GM21515 (cell line): ENCODE measurements around the gene CXCL10.
"Not testable (repeated sequence)": the region's sequence is repeated elsewhere in the genome, so short reads cannot be mapped to it uniquely, and the experiment has no call there.

Source experiments
- ATAC-seq: cut with Tn5 transposase; IDR thresholded peaks from one replicate; pipeline ENCODE4 v1.9.1; 2021; ENCODE audit not compliant: unreplicated experiment

CXCL10 gene

DNA sequence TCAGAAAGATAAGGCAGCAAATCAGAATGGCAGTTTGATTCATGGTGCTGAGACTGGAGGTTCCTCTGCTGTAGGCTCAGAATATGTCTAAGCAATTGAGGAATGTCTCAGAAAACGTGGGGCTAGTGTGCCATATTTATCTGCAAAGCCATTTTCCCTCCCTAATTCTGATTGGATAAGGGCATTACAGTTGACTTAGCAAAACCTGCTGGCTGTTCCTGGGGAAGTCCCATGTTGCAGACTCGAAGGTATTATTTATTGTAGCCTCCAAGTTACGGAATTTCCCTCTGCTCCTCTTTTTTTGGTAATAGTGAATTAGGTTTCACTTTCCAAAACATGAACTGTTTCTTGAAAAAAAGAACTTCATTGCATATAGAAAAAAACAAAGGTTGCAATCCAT, at the start of gene CXCL10:
Gene CXCL10, minus strand, starts transcription at position 109 of the 400 bp plus-strand sequence. Its CDS starts 66 bp downstream, at position 43.
- no peak for ATAC-seq

DNA sequence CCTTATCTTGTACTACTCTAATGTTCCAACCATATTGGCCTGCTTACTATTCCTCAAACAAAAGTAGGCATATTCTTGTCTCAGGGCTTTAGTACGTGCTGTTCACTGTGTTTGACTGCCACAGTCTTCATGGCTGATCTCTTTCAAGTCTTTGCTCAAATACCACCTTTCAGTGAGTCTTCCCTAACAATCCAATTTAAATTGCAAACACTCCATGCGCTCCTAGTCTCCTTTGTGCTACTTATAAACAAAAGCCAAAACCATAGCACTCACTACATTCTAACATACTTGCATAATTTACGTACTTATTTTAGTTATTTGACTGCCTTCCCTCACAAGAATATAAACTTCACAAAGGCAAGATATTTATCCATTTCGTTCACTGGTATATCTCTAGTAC, 49.5 kb upstream of the CXCL10 start:
- no peak for ATAC-seq

DNA sequence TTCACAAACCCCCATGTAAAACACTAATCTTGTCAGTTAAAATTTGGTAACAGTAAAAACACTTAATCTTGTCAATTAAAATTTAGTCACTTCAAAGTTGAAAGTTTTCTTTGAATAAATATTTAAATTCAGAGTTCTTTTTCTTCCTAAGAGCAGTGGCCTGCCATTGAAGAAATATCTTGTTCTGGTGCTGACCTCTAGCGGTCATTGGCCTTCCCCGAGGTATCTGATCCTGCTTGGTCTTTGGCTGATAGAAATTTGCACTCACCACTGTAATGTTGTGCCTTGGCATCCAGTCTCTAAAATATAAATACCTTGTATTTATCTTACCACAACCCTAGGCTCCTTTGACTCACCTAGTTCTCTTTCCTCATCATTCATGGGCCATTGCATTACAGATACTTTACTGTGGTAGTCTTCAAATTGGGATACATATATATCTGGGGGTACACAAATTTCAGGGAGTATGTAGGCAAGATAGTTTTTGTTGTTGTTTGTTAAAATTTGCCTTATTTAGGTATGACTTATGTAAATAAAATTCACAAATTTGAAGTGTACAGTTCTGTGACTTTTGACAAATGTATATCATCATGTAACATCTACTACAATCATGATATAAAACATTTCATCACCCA, 44.5 kb upstream of the CXCL10 start:
- peak; percentile 83 for ATAC-seq

DNA sequence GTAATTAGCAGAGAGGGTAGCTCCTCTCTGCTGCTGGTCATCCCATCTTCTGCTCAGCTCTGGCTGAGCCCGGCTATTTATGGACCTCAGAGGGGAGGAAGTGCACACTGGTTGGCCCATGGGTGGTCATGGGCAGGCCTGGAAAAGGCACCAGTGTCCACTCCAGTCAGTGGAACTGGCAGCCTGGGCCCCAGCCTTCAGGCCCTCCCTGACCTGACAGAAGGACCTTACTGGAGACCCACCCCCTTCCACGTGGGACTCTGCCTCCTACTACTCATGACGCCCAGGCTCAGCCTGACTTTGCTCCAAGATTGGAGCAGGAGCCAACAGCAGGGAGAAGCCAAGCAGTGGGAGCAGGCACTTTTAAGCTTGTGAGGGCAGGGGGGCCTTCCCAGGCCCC, 43.2 kb upstream of the CXCL10 start:
- ATAC-seq = no peak

DNA sequence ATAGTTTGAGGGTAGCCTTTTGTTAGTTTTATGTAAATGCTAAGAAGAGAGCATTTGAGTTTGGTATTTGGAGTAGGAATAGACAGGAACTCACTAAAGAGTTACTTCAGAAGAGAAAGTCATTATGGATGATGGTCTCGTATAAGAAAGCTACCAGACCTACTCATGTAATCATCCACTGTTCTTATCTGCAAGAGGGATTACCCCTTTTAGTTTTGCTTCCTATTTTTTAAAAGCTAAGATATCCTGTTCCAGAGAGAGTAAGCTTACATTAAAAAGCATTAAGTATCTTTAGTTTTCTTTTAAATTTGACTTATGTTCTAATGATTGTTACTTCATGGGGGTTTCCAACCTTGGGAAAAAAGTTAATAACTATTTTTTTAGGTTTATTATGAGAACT, 38.7 kb upstream of the CXCL10 start:
- ATAC-seq = peak; percentile 45

DNA sequence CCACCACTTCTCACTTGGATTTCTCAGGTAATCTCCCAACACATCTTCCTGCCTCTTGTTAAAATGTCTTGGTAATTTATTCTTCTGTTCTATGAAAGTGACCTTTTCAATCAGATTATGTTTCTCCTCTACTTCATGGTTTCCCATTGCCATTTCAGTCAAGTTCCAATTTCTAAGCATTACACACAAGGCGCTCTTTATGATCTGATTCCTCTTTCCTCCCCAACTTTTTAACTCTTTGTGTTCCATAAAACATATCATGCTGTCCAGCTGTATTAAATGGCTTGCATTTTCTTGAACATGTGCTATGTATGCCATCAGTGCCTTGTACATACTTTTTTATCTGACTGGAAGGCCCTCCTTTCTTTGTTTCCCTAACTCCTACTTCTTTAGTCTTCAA, 38.1 kb upstream of the CXCL10 start:
- no peak for ATAC-seq

DNA sequence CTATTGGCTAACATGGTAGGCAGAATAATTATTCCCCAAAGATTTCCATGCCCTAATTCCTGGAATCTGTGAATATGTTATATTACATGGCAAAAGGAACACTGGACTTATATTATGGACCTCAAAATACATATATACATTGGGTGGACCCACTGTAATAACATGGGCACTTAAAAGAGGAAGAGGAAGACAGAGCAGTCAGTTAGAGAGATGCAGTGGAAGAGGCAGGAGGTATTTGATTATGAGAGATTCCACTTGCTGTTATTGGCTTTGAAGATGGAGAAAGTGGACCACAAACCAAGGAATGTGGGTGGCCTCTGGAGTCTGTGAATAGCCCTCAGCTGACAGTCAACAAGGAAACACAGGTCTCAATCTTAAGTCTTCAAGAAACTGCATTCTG, 37.2 kb upstream of the CXCL10 start:
- no peak for ATAC-seq

DNA sequence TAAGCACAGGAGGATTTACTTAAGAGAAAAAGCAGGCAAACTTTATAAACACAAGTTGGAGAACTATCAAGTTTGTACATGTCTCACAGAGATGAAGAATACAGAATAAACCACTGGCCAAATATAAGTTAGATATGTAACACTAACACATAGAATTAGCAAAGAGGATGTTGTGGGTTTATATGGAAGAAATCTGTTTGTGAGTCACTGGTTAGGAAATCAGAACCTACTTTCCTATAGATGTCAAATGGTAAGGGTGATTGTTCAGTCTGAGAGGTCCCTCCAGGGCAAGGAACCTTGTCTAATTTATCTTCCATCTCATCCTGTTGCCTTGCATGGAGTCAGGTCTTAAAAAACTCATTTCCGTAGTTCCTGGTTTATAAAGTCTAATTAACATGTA, 36.5 kb upstream of the CXCL10 start:
- no peak for ATAC-seq

DNA sequence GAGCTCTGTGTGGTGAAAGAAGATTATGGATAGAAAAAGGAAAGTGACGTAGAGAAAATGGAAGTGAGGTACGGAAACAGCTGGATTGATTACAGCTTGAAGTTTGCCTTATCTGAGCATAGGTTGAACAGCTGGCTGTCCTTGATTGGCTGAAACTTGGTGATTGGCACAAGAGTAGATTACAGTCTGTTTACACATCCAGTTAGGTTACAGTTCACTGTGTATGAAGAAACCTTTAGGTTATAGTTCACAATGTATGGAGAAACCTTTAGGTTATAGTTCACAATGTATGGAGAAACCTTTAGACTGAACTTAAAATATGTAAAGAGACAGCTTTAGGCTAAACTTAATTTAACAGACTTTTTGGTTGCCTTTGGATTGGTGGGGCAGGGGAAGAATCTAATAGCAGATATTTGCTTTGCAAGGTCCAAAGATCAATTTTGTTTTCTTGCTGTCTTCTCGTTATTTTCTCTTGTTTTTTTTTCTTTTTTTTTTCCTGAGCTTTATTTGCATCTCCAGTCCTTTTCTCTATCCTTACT, 35.7 kb upstream of the CXCL10 start:
- no peak for ATAC-seq

DNA sequence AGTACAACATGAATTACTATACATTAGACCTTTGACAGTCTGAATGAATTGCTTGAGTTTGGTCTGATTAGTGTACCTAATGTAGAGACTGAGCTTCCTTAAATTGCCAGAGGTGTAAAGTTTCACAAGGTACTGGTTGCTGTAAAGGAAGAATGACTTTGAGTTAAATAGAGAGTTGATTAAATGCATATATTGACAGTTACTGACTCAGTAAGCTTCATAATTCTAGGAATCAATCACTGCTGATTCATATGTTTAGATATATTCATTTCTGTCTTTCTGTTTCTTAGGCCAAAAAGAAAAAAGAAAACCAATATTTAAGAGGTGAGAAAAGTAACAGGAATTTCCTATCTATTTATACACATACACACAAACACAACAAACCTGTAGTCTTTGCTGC, 35.0 kb upstream of the CXCL10 start:
- ATAC-seq = peak; percentile 39

DNA sequence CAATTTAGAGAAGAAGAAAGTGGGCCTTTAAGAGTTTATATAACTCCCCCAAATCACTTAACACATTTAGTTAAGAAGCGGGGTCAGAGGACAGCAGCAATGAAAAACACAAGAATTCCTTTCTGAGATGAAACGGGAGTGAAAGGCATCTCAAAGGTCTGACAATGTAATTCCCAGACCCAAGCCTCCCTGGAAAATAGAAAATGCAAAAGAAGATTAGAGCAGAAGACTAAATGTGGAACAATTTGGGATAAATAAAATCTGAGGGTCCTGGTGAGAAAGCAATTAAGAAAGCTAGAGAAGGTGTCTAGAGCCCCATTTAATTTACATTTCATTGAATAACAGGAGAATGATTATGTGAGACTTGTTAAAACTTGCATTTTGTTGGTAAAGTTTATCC, 32.1 kb upstream of the CXCL10 start:
- ATAC-seq = no peak

DNA sequence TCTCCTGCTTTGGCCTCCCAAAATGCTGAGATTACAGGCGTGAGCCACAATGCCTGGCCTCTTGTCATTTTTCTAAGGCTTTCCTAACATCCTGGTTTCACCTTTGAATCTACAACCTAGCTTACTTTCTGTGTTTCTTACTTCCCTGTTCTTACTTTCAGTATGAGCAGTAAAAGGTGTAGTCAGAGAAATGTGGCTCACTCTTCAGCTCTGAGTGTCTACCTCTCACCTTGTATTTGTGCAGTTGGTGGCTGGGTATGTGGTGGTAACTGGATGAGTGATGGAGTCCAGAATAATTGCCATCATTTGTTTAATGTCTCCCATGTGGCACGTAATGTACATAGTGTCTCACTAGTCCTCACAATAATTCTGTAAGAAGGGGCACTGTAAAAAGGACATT, 31.7 kb upstream of the CXCL10 start:
- peak; percentile 98 for ATAC-seq

DNA sequence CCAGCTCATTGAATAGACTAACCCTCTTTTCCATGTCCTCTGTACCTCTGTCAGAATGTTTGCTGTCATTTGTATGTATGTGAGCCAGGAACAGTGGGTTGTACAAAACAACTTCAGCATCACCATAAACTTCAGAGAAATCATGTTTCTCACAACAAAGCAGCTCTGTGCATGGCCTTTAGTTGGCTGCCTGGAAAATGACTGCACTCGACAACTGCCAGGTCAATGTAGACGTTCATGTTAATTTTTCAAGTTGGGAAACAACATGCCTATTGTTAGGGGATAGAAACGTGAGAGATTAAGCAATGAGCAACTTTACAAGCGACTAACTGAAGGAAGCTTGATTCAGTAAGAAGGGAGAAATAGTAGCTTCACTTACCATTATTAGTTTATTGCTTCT, 30.4 kb upstream of the CXCL10 start:
- ATAC-seq = no peak

DNA sequence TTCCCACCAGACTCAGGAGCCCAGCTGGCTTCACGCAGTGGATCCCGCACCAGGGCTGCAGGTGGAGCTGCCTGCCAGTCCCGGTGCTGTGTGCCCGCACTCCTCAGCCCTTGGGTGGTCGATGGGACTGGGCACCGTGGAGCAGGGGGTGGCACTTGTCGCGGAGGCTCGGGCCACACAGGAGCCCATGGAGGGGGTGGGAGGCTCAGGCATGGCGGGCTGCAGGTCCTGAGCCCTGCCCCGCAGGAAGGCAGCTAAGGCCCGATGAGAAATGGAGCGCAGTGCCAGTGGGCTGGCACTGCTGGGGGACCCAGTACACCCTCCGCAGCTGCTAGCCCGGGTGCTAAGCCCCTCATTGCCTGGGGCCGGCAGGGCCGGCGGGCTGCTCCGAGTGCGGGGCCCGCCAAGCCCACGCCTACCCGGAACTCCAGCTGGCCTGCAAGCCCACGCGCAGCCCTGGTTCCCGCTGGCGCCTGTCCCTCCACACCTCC, 27.3 kb upstream of the CXCL10 start:
- ATAC-seq = not testable (repeated sequence)

DNA sequence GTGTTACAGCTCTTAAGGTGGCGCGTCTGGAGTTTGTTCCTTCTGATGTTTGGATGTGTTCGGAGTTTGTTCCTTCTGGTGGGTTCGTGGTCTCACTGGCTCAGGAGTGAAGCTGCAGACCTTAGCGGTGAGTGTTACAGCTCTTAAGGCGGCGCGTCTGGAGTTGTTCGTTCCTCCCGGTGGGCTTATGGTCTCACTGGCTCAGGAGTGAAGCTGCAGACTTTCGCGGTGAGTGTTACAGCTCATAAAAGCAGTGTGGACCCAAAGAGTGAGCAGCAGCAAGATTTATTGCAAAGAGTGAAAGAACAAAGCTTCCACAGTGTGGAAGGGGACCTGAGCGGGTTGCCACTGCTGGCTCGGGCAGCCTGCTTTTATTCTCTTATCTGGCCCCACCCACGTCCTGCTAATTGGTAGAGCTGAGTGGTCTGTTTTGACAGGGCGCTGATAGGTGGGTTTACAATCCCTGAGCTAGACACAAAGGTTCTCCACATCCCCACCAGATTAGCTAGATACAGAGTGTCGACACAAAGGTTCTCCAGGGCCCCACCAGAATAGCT, 26.6 kb upstream of the CXCL10 start:
- ATAC-seq = not testable (repeated sequence)

DNA sequence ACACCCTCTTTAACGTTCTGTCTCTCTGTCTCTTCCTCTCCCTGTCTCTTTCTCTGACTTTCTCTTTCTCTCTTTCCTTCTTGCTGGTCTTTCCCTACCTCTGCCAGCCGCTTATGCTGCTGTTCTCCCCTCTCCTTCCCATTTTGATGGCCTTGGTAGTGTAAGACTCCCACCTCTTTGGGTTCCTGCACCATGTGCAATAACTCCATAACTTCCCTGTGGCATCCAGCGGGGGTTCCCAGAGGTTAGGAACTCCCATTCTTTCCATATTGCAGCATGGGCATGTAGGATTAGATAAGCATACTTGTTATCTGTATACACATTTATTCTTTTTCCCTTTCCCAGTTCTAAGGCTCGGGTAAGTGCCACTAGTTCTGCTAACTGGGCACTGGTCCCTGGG, 21.4 kb upstream of the CXCL10 start:
- ATAC-seq = not testable (repeated sequence)

DNA sequence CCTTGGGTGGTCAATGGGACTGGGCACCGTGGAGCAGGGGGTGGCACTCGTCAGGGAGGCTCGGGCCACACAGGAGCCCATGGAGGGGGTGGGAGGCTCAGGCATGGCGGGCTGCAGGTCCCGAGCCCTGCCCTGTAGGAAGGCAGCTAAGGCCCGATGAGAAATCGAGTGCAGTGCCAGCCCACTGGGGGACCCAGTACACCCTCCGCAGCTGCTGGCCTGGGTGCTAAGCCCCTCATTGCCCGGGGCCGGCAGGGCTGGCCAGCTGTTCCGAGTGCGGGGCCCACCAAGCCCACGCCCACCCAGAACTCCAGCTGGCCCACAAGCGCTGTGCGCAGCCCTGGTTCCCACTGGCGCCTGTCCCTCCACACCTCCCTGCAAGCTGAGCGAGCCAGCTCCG, 20.0 kb upstream of the CXCL10 start:
- ATAC-seq = not testable (repeated sequence)

DNA sequence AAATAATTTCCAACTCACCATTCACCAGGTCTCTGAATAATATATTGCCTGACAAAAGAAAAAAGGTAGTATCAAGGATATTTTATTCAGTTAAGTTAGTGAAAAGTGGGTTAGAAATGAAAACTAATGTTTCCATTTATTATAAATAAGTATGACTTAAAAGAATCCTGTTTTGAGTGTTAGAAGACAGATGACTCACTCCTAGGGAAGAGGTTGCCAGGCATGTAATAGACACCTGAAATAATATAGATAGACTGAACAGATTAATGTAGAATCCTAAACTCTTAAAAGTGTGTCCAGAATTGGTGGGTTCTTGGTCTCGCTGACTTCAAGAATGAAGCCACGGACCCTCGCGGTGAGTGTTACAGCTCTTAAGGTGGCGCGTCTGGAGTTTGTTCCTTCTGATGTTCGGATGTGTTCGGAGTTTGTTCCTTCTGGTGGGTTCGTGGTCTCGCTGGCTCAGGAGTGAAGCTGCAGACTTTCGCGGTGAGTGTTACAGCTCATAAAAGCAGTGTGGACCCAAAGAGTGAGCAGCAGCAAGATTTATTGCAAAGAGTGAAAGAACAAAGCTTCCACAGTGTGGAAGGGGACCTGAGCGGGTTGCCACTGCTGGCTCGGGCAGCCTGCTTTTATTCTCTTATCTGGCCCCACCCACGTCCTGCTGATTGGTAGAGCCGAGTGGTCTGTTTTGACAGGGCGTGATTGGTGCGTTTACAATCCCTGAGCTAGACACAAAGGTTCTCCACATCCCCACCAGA, 19.1 kb upstream of the CXCL10 start:
- not testable (repeated sequence) for ATAC-seq

DNA sequence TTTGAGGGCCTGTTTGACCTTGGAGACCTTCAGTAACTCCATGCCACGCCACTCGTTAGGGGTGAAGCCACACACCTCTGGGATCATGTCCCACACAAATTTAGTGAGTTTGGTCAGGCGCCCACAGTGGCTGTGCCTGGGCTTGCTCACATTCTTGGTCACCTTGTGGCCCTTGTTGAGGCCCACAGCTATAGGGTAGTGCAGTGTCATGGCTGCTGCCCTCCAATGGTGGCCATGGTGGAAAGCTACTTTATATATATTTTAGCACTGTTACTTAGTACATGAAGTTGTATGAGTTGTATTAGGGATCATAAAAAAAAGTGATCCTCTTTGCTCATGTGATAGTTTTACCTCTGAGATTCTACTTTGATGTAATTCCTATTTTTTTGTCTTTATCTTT, 13.6 kb upstream of the CXCL10 start:
- no peak for ATAC-seq

DNA sequence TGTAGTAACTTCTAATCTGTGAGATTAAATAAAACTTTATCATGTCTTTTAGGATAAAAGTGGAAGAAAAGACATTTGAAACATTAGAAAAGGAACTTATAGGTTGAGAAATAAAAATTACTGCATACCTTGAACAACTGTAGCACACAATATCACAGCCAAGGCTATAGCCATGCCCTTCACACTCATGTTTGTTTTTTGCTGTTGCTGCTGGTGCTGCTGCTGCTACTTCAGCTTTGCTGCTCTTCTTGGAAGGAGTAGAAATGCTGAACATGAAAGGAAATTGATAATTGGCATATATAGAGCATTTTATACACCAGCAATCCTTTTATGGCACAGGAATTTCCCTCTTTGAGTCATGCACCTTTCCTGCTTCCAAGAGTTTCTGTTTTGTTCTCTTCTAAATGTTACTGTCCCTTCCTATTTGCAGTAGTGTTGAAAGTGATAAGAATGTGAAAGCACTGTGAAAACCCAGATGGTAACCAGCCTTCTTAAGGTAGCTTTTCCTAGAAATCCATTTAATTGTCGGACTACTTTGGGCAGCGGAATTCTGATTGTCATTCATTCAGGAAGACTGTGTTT, 12.6 kb upstream of the CXCL10 start, which contains the start of gene CXCL11:
Gene CXCL11, minus strand, starts transcription at position 272 of the 582 bp plus-strand sequence. Its CDS starts 83 bp downstream, at position 189.
- ATAC-seq = no peak

DNA sequence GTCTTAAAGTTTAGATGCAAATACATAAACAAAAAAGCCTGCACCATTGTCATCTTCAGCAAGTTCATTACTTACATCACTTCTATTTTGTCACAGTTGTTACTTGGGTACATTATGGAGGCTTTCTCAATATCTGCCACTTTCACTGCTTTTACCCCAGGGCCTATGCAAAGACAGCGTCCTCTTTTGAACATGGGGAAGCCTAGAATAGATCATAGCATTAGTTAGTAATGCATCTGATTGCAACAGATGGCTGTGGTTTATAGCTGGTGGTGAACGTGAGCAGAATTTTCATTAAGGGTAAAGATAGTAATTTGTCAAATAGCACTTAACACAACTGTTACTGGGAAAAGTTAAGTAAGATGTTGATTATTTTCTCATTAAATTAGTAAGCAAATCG, 11.8 kb upstream of the CXCL10 start:
- ATAC-seq = no peak
